ENCODE data around the gene ADGRA3.

ADGRA3 gene

DNA sequence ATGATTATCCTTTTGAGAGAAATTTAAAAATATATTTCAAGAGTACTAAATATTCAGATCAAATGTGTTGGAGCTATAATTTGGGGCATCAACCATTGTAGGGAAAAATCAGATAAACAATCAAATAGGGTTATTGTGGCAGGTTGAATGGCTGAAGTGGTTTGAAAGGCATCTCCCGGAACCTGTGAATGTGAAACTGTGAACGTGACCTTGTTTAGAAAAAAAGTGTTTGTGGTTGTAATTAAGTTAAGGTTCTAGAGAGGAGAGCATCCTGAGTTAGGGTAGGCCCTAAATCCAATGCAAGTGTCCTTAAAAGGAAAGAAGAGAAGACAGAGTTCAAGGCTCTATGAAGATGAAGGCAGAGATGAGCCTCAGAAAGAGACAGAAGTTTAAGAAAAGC is 37.4 kb downstream of the ADGRA3 start:
- TF ChIP-seq, protein P1, sequence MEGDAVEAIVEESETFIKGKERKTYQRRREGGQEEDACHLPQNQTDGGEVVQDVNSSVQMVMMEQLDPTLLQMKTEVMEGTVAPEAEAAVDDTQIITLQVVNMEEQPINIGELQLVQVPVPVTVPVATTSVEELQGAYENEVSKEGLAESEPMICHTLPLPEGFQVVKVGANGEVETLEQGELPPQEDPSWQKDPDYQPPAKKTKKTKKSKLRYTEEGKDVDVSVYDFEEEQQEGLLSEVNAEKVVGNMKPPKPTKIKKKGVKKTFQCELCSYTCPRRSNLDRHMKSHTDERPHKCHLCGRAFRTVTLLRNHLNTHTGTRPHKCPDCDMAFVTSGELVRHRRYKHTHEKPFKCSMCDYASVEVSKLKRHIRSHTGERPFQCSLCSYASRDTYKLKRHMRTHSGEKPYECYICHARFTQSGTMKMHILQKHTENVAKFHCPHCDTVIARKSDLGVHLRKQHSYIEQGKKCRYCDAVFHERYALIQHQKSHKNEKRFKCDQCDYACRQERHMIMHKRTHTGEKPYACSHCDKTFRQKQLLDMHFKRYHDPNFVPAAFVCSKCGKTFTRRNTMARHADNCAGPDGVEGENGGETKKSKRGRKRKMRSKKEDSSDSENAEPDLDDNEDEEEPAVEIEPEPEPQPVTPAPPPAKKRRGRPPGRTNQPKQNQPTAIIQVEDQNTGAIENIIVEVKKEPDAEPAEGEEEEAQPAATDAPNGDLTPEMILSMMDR (IDR thresholded peaks at IDR 0.05) = no peak

DNA sequence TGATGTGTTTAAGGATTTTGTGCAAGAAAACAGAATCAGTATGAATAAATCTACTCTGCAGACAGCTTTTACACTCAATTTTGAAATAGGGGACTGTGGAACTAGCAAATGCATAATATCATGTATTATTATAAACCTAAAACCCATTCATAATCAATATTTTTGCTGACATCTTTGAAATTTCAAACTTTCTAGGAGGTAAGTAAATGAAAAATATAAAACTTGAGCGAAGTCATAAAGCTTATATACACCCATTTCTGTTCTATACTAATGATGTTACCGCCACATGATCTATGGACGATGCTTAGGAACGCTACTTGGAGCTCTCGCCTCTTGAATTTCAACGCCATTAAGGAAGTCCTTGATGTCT is 38.1 kb downstream of the ADGRA3 start:
- TF ChIP-seq, protein P1 (IDR thresholded peaks at IDR 0.05) = no peak

DNA sequence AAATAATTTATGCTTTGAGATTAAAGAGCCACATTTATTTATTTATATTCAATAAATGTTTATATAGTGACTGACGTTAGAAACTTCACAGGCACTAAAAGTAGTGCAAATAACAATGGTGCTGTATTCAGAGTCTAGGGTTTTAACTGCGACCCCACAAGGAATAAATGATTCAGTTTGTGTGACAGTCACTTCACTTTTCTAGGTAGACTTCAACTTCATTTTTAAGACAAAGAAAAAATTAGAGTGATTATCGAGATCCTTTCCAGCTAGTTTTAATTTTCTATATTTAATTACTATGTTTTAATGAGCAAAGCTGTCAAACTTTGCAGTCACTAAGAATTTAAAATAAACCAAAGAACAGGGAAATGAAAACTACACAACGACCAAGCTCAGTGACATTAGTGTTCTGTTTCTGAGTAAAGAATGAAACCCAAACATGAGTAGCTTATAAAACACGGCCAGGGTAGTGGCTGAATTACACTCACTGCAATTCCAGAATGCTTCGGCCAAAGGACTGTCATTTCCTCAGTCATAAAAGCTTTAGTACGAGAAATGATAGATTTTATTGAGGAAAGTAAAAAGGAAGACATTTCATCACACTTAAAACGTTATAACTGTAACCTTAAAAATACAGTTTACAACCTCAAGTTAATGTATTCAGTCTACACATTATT is 38.6 kb downstream of the ADGRA3 start:
- TF ChIP-seq, protein P1 (IDR thresholded peaks at IDR 0.05) = no peak

DNA sequence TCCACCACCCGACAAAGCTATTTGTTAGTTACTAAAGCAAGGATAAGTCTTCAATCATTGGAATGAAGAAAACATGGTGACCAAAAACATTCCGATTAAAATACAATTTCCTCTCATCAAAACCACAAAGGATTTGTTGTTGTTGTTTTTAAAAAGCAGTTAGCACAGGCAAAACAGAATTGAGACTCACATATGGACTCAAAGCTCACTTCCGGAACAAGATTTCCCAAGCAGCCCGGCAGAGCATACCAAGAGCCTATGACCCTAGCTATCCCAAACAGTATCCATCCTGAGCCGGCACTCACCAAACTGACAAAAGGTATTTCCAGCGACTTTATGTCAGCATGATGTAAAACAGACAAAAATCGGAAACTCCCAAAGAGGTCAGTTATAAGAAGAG is 39.9 kb downstream of the ADGRA3 start:
- TF ChIP-seq, protein P1 (IDR thresholded peaks at IDR 0.05) = no peak

DNA sequence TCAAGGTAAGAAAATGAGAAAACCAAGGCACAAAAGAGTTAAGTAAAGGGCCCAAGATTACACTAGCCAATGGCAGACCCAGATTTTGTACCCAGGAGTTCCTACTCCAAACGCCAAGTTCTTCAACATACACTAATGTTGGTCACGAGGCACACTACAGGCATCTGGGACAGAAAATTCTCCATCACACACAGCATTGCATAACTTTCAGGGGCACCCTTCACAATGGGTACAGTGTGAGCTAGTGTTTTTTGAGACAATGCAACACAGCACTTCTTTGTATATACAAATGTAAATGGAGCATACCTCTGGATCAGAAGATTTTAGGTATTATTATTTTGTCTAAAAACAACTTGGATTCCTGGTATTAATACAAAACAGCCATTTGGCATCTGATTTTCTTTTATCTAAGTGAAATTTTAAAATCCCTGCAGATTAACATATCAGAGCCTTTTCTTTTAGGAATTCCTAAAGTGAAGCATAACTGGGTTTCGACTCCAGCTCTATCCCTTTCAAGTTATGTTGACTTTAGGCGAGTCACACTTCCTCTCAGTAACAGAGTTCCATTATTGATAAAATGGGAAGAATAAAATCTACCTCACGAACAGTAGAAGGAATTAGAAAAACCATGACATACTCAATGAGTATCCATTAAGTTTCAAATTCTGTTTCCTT is 41.1 kb downstream of the ADGRA3 start:
- TF ChIP-seq, protein P1 (IDR thresholded peaks at IDR 0.05) = no peak

DNA sequence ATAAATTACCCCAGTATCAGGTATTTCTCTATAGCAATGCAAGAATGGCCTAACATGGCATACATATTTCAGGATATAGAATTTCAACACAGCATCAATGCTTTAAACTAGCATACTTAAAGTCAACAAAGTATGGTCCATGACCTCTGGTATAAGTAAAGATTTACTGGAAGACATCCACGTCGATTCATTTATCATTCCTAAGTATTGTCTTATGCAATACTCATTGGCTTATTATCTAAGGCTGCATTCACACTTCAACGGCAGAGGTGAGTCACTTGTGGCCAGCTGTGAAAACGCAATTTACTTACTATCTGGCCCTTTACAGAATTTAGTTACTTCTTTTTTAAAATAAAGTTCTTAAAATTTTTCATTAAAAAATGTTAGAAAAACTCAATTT is 42.6 kb downstream of the ADGRA3 start:
- TF ChIP-seq, protein P1 (IDR thresholded peaks at IDR 0.05) = no peak

DNA sequence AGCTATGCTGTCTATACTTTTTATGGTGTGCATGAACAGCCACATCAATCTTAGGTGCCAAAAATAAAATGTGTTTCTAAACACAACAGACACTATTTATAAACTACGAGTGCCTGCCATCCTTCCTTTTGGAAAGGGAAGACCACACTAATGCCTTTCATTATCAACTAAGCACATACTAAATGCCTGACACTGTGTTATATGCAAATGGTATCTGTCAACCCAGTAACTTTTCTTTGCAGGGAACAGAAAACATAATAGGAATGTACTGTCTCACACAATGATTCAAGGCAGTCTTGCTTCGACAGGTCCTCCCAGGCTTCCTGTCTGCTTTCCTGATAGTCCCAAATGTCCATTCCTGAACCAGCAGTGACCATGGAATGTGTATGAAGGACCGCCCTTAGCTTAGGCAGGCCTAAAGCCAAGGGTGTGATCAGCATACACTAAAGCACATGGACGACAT is 43.8 kb downstream of the ADGRA3 start:
- TF ChIP-seq, protein P1 (IDR thresholded peaks at IDR 0.05) = no peak

Data from LNCAP (cell line).